Embryonic facial prominence (tissue), 1 donor: ENCODE data around the gene COPZ2.
"Not testable (repeated sequence)": the region's sequence is repeated elsewhere in the genome, so short reads cannot be mapped to it uniquely, and the experiment has no call there.

ENCODE experiments used
- DNase-seq: peaks from one replicate; pipeline ENCODE4 v3.0.0-alpha.2; 2016; ENCODE audit errors: extremely low spot score

Gene COPZ2

DNA sequence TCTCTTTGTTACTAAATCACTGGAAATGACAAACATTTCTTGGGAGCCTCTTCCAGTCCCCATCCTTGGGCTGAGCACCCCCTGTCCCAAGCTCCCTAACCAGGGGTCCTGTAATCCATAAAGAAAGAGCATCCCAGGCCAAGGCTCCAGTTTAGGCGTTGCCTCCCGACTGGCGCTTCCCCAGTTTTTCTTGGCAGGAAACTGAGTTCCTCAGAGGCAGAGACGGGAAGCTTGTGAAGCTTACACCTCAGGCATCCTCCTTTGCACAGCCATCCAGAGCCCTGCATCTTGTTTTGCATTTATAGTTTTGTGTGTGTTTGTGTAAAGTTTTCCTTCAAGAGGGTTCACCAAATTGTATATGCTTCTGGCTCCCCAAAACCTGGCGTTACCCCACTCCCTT, 7.1 kb downstream of the COPZ2 start:
- DNase-seq = no peak

DNA sequence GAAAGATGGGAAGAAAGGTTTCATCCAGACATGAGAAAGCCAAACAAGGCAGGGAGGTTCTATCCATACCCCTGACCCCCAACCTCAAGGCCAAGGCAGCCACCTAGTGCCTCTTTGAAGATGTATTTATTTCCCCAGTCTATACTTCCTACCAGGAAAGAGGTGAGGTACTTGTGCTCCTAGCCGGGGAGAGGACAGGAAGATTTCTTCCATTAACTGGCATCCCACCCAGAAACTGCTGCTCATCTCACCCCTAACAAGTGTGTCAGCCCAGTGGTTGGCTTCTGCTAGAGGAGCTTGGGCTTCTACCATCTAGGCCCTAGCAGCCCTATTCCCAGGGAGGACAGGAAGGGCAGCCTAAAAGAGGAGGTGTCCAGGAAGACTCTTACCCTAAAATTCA, 8.9 kb downstream of the COPZ2 start:
- DNase-seq = no peak

DNA sequence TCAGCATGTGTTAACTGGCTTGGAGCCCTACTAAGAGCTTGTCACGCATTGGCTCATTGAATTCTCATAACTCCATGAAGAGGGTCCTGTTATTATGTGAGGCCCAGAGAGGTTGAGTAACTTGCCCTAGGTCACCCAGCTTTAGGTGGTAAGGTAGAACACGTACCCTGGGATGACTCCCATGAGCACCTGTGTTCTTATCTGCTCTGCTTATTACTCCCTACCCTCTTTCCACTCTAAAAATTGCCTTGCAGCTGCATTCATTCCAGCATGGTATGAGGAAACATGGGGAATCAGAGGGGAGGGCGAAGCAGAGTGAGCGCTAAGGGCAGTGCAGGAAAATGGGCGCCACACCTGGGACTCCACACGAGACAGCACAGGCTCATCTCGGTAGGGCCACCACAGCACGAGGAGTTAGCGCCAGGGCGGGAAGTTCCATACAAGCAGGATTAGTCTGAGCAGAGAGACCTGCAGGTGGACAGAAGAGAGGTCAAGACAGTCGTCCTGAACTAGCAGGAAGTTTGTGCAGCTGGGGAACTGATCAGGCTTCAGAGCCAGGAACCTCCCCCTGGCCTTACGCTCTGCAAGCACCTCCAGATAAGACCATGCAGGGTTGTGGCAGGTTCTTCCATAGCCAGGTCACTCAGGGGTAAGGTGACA, 10.1 kb downstream of the COPZ2 start:
- no peak for DNase-seq

DNA sequence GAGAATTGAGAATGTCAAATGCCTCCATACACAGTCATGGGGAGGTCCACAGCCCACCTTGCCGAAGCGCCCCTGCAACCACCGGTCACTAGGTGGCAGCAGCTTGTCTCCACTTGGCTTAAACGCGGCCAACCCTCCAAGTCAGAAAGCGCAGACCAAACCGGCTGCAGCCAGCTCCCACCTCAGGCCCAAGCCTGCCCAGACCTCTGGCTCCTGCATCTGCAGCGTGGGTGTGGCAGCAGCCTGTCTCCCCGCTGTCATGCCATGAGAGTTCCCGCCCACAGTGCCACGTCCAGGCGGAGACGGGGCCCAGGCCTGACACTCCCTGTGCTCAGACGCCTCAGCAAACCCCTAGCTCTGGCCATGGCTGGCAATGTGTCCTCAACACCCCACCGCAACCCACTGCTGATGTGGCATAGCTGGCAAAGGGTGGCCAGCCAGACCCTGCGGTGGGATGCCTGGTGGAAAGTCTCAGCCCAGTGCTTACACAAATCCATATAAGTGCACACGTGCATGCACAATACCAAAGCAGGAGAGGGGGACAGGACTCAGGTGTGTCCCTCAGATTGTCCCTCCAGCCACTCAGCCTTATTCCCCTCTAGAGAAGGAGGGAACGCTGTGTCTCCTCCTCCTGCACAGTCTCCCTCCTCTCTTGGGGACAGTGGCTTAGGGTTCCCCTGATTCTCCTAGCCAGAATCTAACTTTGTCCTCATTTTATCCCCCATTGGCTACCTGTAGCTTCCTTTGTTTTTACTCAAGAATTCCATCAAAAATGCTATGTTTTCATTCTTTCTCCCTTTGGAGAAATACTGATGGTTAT, 10.9 kb downstream of the COPZ2 start:
- DNase-seq = peak; percentile 58

DNA sequence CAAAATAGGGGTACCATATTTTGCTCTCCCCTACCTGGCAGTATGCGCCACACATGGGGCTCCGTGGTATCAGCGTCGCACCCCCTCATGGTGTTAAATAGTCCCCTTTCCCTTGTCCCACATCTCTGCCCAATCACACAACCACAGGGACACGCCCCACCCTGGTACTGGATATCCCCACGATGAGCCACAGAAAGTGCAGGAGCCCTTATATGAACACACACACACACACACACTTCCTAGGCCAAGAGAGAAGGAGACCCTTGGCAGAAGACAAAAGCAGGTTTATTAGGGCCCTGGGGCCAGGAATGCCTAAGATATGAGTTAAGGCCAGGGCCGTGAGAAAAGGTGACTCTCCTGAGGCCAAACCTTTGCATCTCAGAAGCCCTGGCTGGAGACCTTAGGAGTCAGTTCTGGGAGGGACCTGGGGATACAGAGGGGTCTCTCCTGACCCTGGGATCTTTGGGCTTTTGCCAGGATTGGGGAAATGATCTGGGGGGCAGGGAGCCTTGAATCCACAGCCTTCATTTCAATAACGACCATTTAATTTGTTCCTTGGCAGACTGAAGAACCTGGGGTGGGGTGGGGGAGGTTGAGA, 11.6 kb downstream of the COPZ2 start:
- DNase-seq = no peak

DNA sequence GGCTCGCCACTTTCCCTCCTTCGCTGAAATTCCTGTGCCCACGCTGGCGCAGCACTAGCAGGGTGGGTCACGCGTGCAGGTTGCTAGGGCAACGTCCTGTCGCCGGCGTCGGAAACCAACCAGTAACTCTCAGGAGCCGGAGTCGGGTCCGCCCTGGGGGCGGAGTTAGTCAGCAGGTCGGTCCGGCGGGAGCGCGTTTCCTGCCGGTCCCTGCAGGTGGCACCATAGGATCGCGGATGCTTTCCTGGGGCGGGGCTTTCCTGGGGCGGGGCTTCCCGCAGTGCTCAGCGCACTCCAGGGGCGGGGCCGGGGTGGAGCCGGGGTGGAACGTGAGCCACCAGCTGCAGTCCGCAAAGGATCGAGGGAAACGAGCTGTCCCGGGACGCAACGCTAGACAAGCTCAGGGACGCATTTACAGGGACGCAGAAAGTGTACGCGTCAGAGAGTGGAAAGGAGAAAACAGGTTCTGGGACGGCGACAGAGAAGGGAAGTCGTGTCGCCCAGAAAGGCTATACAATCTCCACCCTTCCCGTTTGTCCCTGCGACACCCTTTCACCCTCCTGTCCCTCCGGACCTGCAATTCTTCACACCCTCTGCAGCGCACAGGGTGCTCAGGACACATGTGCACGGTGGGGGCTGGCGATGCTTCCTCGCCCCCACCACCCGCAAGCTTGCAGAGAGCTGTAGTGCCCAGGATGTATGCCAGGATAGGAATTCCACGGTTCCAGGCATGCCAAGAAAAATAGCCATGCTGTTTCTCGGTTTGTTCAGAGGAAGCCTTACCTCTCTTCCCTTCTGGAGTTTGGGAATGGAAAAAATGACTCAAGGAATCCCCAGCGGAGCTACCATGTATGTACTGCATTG, 12.3 kb downstream of the COPZ2 start:
- DNase-seq = peak; percentile 93

DNA sequence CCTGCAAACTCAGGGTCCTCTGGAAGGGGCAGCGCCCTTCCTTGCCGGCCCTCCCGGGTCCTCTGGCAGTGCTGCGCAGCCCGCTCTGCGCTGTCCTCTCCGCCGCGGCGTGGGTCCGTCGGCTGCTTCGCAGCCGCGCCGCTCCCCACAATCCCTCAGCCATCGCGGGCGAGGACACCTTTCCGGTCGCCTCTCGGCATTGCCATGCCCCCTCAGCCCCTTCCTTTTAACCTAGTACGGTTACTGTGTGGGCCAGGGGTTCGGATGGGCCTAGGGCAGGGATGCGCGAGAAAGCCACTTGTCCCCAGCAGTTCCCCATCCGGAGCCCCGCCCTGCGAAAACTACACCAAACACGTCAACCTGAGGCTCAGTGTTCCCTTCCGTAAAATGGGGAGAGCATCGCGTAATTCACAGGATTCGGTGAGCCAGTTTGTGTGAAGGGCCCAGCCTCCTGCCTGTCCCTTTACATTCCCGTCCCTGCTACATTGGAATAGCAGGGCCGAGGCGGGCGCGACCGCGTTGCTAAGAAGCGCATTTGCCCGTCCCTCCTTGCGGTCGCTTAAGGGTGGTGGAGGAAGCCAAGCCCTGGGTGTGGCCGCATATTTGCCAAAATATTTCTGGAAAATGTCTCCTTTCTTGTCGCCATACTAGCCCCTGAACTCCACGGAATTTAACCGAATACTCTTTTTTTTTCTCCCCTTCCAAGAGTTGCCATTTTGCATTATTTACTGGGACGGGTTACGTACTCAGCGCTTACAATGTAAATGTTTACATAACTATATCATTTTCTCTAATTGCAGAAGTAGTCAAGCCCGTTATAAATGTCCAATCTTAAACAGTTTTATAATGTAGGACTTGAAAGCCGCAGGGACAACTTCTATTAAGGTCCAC, 13.2 kb downstream of the COPZ2 start:
- no peak for DNase-seq

DNA sequence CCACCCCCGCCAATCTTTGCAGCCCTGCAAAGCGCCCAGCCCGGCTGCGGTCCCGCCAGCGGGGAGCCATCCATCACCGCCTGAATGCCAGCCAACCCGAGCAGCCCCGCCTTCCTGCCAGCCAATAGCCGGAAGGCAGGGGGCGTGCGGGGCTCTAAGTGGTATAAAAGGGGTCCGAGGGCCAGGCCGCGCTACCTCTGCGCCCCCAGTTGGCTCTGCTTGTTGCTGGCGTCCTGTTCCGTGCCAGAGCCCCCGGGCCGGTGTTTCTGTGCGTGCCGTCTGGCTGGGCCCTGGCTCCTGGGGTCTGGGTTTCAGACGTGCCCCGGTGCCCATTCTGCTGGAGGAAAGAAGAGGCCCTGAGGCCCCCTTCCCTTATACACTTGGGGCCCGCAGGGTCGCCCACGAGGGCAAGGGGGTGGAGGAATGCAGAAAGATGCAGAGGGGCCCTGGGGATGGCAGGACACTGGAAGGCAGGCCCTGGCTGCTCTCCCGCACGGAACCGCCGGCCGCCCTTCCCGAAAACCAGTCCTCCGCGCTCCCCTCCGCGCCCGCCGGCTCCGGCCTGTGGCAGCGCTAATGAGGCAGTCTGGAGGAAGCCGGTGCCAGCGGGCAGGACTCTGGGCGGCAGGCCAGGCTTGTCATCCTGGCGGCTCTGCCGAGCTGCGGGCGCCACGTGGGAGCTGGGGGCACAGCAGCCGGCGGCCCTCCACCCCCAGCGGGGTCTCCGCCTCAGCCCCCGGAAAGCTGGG, 14.0 kb downstream of the COPZ2 start:
- no peak for DNase-seq

DNA sequence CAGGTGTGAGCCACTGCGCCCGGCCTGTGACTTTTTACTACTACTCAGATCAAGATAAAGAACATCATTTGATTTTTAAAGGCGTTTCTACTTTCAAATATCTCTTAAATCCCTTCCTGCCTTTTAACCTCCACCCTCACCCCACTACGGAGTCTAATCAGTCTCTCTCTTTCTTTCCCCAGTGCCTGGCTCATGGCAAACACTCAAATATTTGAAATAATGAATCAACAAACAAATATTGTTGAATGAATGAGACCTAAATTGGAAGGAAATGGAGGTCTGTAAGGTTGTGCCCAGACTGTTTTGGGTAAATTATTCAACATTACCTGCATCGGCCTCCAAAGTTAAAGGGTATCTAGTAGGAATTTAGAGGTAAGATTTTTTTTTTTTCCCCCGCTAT, 14.7 kb downstream of the COPZ2 start:
- DNase-seq = no peak

DNA sequence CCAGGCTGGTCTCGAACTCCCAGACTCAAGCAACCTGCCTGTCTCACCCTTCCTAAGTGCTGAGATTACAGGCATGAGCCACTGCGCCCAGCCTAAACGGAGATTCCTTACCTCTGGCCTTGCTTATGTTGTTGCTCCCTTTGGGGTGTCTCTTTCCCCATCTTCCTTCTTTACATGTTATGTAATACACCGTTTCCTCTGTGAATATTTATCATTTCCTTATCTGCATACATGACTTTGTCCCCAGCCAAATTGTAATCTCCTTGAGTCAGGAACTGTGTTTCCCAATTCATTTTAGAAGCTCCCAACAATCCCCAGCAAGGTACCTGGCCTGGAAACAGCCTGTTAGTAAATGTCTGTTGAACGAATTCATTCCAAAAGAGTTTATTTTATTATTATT, 15.7 kb downstream of the COPZ2 start:
- DNase-seq = no peak

DNA sequence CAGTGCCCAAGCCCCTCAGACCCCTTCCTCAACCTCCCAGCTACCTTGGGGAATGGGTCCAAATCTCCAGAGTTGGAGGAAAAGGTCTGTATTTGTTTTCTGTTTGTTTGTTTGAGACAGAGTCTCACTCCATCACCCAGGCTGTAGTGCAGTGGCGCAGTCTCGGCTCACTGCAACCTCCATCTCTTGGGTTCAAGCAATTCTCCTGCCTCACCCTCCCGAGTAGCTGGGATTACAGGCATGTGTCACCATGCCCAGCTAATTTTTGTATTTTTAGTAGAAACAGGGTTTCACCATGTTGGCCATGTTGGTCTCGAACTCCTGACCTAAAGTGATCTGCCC, 19.8 kb downstream of the COPZ2 start:
- not testable (repeated sequence) for DNase-seq

DNA sequence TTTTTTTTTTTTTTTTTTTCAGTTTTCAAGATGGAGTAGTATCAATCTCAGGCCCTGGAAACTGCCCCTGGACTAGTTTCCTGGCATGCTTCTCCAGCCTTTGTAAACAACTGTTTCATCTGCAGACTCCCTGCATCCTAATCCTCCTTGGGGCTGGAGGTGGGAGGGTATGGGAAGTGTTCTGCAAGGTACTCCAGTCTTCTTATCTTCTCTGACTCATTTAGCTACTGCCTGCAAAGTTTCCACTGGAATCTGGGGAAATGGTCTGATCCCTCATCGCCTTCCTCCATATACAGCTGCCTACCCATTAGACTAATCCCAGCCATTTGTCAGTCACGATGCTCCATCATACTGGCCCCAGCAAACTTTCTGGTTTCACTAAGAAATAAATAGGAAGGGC, 21.5 kb downstream of the COPZ2 start:
- no peak for DNase-seq

DNA sequence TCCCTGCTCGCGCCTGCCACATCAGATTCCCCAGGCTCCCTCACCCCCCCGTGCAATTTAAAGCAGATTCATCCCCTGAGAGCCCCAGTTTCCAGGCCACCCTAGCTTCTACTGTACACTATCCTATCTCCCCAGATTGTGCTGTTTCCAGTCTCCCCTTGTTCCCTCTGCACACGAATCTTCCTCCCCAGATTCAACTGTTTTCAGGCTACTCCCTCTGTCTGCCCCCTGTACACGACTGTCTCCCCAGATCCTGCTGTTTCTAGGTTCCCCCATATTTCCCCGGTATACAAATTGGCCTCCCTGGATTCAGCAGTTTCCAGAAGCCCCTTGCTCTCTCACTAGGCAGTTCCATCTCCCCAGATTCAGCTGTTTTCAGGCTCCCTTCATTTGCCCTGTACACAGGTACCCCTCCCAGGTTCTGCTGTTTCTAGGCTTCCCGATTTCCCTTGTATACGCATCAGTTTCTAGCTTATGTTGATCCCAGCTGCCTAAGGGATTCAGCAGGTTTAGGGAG, 22.9 kb downstream of the COPZ2 start:
- no peak for DNase-seq

DNA sequence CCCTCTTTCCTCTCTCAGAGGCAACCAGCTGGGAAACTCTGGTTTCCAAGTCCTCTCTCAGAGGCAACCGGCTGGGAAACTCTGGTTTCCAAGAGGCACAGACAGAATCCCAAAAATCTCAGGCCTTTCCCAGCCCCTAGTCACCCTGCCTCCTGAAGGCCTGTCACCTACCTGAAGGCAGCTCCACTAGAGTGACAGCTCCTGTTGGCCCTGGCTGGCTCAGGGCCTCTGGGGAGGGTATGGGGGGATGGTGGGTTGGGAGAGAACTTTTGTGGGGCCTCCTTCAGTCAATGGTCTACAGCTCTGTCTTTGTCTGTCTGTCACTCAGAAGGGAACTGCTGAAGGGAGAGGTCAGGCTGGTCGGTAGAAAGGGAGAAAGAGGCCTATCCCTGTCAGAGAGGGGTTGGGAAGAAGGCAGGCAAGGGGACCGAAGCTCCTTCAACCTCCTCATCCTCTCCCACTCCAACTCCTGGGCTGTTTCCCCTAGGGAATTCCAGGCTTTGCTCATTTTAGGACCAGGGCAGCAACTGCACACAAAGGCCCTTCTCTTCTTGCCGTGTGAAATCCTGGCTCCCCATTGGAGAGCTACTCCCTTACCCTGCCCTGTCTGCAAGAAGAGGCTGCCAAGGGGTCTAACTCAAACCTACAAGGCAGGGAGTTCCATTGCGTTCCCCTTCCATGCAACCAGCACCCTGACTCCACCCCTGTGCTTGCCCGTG, 23.6 kb downstream of the COPZ2 start:
- DNase-seq = no peak

DNA sequence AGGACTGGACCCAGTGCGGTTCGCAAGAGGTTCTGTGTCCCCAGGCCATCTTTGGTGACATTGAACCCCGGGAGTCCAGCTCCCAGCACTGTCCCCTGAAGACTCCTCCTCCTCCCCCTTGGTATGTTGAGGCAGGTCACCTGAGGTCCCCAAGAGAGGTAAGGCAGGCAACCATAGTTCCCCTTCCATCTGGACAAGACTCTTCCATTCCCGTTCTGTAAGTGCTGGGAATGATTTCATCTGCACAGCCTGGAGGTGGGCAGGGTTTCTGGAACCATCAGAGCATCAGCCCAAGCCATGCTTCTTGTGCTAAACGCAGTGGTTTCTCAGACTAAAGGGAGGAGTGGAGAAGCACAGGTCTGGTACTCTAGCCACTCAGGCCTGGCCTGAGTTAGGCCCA, 24.9 kb downstream of the COPZ2 start:
- no peak for DNase-seq

DNA sequence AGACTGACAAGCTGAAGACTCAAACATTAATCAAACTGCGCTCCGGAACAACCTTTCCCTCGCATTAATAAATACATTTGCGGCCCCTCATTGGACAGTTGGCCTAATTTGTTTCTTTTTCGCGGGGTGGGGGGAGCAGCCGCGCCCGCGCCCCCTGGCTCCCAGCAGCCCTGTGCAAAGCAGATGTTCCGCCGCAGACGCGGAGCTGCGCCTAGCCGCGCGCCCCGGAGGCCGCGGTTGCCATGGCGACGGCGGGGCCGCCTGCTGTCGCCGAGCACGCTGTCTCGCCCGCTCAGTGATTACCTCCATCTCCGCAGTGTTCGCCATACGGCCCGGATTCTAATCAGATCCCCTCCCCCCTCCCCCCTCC, 25.5 kb downstream of the COPZ2 start:
- no peak for DNase-seq

DNA sequence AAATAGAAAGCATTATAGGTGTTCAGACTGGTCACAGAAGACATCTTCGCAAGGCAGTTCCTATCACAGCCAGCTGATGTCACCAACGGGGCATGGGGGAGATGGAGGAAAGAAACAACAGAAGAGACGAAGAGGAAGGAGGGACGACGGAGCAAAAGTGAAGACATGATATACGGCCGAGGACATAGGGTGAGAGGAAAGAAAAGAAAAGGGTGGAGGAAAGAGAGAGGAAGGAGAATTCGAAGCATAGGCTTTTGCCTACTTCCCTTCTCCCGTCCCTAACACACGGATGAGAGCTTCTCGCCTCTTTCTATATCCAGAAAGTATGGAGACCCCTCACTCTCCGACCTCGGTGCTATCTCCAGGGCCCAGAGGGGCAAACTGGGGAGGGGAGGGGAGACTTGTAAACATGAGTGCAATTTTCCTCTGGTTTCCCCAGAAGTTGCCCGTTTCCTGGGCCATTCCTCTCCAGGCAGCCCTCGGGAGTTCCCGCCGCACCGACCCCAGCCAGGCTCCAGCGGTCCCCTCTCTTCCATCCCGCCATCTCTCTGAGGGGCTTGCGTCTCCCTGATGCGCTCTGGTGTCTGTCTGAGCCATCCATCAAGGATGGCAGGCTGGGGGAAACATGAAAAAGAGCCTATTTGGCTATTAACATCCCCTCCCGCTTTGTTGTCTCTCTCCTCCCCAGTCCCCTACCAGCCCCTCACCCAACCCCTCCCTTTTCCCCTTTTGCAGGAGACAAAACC, 26.0 kb downstream of the COPZ2 start:
- no peak for DNase-seq

DNA sequence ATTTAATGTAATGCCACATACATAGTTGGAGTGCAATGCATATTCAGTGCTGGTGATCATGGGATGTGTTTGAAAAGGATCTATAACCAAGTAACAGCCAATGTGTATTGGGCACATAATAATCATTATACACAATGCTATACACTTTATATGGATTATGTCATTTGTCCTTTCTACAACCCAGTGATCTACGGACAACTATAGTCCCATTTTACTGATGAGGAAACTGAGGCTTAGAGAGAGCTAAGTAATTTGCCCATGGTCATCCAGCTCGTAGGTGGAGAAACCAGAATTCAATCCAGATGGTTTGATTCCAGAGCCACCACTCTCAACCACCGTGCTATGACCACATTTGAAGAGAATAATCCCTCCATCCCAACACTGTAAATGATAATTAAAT, 27.4 kb downstream of the COPZ2 start:
- DNase-seq = no peak
